HL-60 (cell line): ENCODE data around the gene RSL24D1.

Experiments
- DNase-seq, 2 experiments: peaks; one replicate each; pipeline ENCODE4 v3.0.0-alpha.2; 2010 to 2020; ENCODE audit warnings: low read depth in 1 of 2, low spot score in 1 of 2
- H3K27ac ChIP-seq: fragments of 250-450 bp; sonication (Bioruptor Pico); replicated peaks from 2 replicates; pipeline ENCODE4 v1.5.1; 2020; ENCODE audit warnings: mild to moderate bottlenecking, moderate library complexity
- H3K27me3 ChIP-seq: fragments of 250-450 bp; sonication (Bioruptor Pico); 2 replicates; pipeline ENCODE4 v1.5.1; 2021; ENCODE audit warnings: mild to moderate bottlenecking, moderate library complexity; ENCODE audit not compliant: insufficient read depth, poor library complexity, severe bottlenecking
- H3K4me3 ChIP-seq: replicated peaks from 2 replicates; pipeline ENCODE4 v1.5.1; 2011; ENCODE audit warnings: mild to moderate bottlenecking, control low read depth, low read length; ENCODE audit not compliant: insufficient read depth
- GABPA ChIP-seq: IDR thresholded peaks from 2 replicates; pipeline ENCODE4 v1.6.1; 2012; ENCODE audit warnings: low read depth
- POLR2AphosphoS5 ChIP-seq: IDR thresholded peaks from 2 replicates; pipeline ENCODE4 v1.6.1; 2012; ENCODE audit warnings: low read depth
- SPI1 ChIP-seq: IDR thresholded peaks from 2 replicates; pipeline ENCODE4 v1.6.1; 2012; ENCODE audit warnings: low read depth, mild to moderate bottlenecking, borderline replicate concordance
- TF ChIP-seq, protein P1 (sequence below): IDR thresholded peaks from one replicate; pipeline ENCODE4 v1.5.1; 2011; ENCODE audit warnings: low read length, control low read depth, inconsistent platforms; ENCODE audit not compliant: insufficient read depth
- TF ChIP-seq, protein P2 (sequence below): IDR thresholded peaks from 2 replicates; pipeline ENCODE4 v1.6.1; 2012; ENCODE audit warnings: low read depth; ENCODE audit not compliant: insufficient replicate concordance

Gene RSL24D1

DNA sequence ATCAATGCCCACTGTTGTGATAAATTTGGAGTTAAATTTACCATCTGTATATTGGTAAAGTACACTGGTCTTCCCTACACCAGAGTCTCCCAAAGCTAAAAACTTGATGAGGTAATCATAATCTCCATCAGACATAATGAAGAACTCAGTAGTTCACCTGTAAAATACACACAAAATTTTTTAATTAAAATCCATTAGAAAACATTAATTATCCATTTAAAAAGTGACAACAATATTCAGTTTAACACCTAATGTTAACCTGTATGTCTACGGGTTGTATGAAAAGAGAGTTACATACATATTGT, 38.0 kb upstream of the RSL24D1 start:
- Histone ChIP-seq H3K27me3 (no peaks in the 10 kb centered on the region), H3K4me3 (no peak overlapping the region), H3K27ac (no peak overlapping the region)
- no peak for DNase-seq
- TF ChIP-seq, protein P1, sequence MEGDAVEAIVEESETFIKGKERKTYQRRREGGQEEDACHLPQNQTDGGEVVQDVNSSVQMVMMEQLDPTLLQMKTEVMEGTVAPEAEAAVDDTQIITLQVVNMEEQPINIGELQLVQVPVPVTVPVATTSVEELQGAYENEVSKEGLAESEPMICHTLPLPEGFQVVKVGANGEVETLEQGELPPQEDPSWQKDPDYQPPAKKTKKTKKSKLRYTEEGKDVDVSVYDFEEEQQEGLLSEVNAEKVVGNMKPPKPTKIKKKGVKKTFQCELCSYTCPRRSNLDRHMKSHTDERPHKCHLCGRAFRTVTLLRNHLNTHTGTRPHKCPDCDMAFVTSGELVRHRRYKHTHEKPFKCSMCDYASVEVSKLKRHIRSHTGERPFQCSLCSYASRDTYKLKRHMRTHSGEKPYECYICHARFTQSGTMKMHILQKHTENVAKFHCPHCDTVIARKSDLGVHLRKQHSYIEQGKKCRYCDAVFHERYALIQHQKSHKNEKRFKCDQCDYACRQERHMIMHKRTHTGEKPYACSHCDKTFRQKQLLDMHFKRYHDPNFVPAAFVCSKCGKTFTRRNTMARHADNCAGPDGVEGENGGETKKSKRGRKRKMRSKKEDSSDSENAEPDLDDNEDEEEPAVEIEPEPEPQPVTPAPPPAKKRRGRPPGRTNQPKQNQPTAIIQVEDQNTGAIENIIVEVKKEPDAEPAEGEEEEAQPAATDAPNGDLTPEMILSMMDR: no peak
- TF ChIP-seq GABPA (no peak), POLR2AphosphoS5 (no peak), SPI1 (no peak)
- TF ChIP-seq, protein P2, sequence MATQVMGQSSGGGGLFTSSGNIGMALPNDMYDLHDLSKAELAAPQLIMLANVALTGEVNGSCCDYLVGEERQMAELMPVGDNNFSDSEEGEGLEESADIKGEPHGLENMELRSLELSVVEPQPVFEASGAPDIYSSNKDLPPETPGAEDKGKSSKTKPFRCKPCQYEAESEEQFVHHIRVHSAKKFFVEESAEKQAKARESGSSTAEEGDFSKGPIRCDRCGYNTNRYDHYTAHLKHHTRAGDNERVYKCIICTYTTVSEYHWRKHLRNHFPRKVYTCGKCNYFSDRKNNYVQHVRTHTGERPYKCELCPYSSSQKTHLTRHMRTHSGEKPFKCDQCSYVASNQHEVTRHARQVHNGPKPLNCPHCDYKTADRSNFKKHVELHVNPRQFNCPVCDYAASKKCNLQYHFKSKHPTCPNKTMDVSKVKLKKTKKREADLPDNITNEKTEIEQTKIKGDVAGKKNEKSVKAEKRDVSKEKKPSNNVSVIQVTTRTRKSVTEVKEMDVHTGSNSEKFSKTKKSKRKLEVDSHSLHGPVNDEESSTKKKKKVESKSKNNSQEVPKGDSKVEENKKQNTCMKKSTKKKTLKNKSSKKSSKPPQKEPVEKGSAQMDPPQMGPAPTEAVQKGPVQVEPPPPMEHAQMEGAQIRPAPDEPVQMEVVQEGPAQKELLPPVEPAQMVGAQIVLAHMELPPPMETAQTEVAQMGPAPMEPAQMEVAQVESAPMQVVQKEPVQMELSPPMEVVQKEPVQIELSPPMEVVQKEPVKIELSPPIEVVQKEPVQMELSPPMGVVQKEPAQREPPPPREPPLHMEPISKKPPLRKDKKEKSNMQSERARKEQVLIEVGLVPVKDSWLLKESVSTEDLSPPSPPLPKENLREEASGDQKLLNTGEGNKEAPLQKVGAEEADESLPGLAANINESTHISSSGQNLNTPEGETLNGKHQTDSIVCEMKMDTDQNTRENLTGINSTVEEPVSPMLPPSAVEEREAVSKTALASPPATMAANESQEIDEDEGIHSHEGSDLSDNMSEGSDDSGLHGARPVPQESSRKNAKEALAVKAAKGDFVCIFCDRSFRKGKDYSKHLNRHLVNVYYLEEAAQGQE: no peak

DNA sequence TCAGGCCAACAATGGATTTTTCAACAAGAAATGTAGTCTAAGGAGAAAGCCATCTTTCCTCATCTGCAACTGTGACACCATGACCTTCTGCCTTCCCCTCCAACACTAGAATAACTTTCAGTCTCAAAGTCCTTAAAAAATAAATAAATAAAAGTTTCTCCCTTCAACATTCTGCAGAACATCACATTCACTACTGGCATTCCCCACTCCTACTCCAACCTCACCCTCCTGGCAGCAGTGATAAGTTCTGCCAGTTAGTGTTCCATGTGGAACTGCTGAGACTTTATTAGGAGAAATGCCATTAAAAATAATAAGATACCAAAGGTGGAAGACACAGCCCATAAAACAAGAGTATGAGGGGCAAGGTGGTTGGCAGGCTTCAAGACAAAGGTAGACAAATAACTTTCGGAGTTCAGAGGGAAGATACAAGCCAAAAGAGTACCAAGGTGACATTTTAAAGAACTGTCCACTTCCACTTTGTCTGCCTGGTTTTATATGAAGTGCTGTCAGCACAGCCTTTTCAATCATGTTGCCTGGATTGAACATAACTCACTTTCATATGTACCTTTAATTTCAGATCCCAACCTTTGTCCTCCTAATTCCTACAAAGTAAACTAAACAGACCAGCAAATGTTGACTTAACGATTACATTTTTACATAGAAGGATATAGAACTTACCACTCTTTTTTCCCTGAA, 37.5 kb upstream of the RSL24D1 start:
- Histone ChIP-seq H3K27ac (no peak overlapping the region), H3K27me3 (no peaks in the 10 kb centered on the region), H3K4me3 (no peak overlapping the region)
- DNase-seq: no peak
- TF ChIP-seq POLR2AphosphoS5 (no peak), GABPA (no peak), SPI1 (no peak)
- TF ChIP-seq, protein P2: no peak
- TF ChIP-seq, protein P1: no peak

DNA sequence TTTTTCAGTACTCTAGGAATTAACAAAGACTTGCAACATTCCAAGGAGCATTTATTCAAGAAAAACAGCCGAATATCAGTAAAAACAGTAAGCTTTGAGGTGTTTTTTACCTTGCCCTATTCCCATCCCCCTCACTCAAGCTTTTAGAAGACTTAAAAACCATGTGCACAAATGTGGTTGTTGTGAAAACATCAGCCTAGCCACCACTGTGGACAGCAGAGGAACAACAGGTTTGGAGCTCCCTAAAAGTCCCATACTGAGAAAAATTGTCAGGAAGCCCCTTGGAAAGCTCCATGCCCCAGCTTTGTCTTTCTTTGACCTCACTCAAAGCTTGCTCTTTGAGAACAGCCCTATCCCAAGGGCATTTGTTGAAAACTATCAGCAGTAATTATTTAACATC, 34.7 kb upstream of the RSL24D1 start:
- Histone ChIP-seq H3K4me3 (no peak overlapping the region), H3K27me3 (no peaks in the 10 kb centered on the region), H3K27ac (peak overlapping the region; percentile 26)
- TF ChIP-seq, protein P2: no peak
- no peak for TF ChIP-seq SPI1
- TF ChIP-seq POLR2AphosphoS5: no peak
- TF ChIP-seq, protein P1: no peak
- no peak for TF ChIP-seq GABPA
- DNase-seq: peak in 1 of 2 experiments; percentile 27
